Measurements from ENCODE around the gene SELENON. TPM values are rescaled to one million over a fixed set of nuclear protein-coding genes. Genes with fewer than 3 reads are reported as not detected.
A peak's percentile ranks its signal among the peaks of the same experiment; 100 is the strongest.

Gene SELENON
- total and polyA plus RNA-seq, 2 of the 13 experiments (the other 11 are each of a cell fraction or from before 2014, with no cell fraction given) = 3.8 to 8.0 TPM

- 0 out of 4 replicates have a peak, but pooled peaks of 1 of the 2 experiments have one; percentile 27 for TF ChIP-seq HMGXB4 (CRISPR knock-in tag; IDR thresholded peaks at IDR 0.05; ENCODE audit: borderline replicate concordance in 1 of 2, low read depth in 1 of 2)
- no peak for TF ChIP-seq FOXM1 (CRISPR knock-in tag; IDR thresholded peaks at IDR 0.05)
- TF ChIP-seq ZNF572 (CRISPR knock-in tag; IDR thresholded peaks at IDR 0.05) = no peak
- TF ChIP-seq CEBPG (CRISPR knock-in tag; IDR thresholded peaks at IDR 0.05) = peak; percentile 7; the same call in 1 of the 2 replicates
- 0 out of 2 replicates have a peak, but pooled peaks have one; percentile 36 for TF ChIP-seq ATF2 (CRISPR knock-in tag; IDR thresholded peaks at IDR 0.05)
- TF ChIP-seq CBFB (CRISPR knock-in tag; IDR thresholded peaks at IDR 0.05) = no peak
- peak; percentile 39; the same call in 1 of the 2 replicates for TF ChIP-seq KDM2A (CRISPR knock-in tag; IDR thresholded peaks at IDR 0.05; ENCODE audit: borderline replicate concordance, low read depth)
- TF ChIP-seq MYNN (CRISPR knock-in tag; IDR thresholded peaks at IDR 0.05; ENCODE audit: low read depth) = no peak
- TF ChIP-seq TBP (CRISPR knock-in tag; IDR thresholded peaks at IDR 0.05) = no peak
- peak; percentile 57 for TF ChIP-seq ARID3A (IDR thresholded peaks at IDR 0.05; ENCODE audit: low read depth, low read length)
- 0 out of 2 replicates have a peak, but pooled peaks have one; percentile 28 for TF ChIP-seq ZNF205 (CRISPR knock-in tag; IDR thresholded peaks at IDR 0.05)
- TF ChIP-seq TCF7L2 (IDR thresholded peaks at IDR 0.05; ENCODE audit: low read depth, low read length) = no peak
These were observed 3.1 kb upstream of the SELENON start (continued) for GRCh38 chr1:25796811-25797458.
